Spleen (tissue), 7 donors: Measurements from ENCODE around the gene STYXL1.

Experiments used
- POLR2A ChIP-seq, 3 donors: fragments of 450-650 bp; IDR thresholded peaks; one replicate each; pipeline ENCODE4 v1.5.1; 2017; ENCODE audit warnings: antibody characterized with exemption in 3 of 3, mild to moderate bottlenecking in 1 of 3
- TF ChIP-seq, protein P1 (sequence below), 11 experiments: fragments of 200-600 bp in 7 of 11; fragments of 450-650 bp in 4 of 11; sonication (generic) in 4 of 11; IDR thresholded peaks in 8 of 11; conservative IDR thresholded peaks in 3 of 11; 1 replicate in 7 of 11; 2 replicates in 4 of 11; pipeline versions ENCODE4 v1.4.0 to v1.8.0; 2016 to 2021; ENCODE audit warnings: antibody characterized with exemption in 11 of 11, inconsistent platforms in 4 of 11, mild to moderate bottlenecking in 1 of 11
- donor health status: DM: no; HTN: no; CAD: no; lungs with moderate emphysema.
- donor health status: DM: no; HTN: no; CAD: no.
- donor health status: DM: no; HTN: no; CAD: no.

DNA sequence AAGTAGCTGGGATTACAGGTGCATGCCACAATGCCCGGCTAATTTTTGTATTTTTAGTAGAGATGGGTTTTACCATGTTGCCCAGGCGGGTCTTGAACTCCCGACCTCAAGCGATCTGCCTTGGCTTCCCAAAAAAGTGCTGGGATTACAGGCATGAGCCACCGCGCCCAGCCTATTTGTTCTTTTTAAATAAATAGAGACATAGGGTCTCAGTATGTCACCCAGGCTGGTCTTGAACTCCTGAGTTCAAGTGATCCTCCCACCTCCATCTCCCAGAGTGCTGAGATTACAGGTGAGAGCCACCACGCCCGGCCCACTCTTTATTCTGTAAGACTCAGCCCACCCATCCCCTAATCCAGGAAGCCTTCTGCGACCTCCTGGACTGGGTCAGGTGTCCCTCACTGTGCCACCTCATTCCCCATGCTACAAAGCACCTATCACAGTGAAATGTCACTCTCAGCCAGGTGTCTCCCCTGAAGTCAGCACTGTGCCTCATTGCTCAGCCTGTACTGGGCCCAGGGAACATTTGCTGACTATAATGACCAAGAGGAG is 56.2 kb downstream of the STYXL1 start:
- TF ChIP-seq, protein P1, sequence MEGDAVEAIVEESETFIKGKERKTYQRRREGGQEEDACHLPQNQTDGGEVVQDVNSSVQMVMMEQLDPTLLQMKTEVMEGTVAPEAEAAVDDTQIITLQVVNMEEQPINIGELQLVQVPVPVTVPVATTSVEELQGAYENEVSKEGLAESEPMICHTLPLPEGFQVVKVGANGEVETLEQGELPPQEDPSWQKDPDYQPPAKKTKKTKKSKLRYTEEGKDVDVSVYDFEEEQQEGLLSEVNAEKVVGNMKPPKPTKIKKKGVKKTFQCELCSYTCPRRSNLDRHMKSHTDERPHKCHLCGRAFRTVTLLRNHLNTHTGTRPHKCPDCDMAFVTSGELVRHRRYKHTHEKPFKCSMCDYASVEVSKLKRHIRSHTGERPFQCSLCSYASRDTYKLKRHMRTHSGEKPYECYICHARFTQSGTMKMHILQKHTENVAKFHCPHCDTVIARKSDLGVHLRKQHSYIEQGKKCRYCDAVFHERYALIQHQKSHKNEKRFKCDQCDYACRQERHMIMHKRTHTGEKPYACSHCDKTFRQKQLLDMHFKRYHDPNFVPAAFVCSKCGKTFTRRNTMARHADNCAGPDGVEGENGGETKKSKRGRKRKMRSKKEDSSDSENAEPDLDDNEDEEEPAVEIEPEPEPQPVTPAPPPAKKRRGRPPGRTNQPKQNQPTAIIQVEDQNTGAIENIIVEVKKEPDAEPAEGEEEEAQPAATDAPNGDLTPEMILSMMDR (IDR thresholded peaks at IDR 0.05 in 8 of 11, conservative IDR thresholded peaks at IDR 0.05 in 3 of 11), result no peak
- no peak for TF ChIP-seq POLR2A (IDR thresholded peaks at IDR 0.05)
